HG03469 (cell line): ENCODE results near the gene ARHGAP45.
A peak's percentile ranks its signal among the peaks of the same experiment; 100 is the strongest.

Source experiments
- ATAC-seq: cut with Tn5 transposase; IDR thresholded peaks from one replicate; pipeline ENCODE4 v1.9.1; 2021; ENCODE audit warnings: mild to moderate bottlenecking, moderate library complexity, moderate number of reproducible peaks; ENCODE audit not compliant: unreplicated experiment

ARHGAP45 gene

DNA sequence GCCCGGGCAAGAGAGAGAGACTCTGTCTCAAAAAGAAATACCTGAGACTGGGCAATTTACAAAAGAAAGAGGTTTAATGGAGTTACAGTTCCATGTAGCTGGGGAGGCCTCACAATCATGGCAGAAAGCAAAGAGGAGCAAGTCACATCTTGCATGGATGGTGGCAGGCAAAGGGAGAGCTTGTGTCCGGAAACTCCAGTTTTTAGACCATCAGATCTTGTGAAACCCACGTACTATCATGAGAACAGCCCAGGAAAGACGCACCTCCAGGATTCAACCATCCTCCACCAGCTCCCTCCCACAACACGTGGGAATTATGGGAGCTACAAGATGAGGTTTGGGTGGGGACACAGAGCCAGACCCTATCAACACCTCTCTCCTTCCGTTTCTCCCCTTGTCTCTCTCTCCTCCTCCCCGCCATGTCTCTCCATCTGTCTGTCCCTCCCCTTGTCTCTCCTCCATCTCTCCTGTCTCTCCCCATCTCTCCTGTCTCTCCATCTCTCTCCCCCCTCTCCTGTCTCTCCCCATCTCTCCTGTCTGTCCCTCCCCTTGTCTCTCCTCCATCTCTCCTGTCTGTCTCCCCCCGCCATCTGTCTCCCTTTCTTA is 18.2 kb downstream of the ARHGAP45 start:
- no peak for ATAC-seq

DNA sequence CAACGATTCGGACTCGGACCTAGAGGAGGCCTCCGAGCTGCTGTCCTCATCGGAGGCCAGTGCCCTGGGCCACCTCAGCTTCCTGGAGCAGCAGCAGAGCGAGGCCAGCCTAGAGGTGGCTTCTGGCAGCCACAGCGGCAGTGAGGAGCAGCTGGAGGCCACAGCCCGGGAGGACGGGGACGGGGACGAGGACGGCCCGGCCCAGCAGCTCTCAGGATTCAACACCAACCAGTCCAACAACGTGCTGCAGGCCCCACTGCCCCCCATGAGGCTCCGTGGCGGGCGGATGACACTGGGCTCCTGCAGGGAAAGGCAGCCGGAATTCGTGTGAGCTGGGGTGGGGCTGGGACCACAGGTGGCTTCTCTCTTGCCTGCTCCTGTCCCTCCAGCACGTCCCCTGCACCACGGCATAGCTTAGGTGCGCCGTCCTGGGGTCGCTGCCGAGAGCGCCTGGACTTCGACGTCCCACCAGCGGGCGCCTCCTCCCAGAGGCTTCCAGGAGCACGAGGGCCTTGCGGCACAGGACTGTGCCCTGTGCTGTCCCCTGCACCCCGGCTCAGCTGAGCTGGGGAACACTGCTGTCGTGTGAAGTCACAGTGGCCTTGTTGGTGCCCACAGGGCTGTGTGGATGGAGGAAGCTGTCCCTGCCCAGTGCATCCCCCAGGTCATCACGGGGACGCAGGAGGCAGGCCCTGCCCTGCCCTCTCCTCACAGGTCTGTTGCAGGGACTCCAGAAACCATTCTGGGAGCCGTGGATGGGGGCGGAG is 18.9 kb downstream of the ARHGAP45 start:
- no peak for ATAC-seq

DNA sequence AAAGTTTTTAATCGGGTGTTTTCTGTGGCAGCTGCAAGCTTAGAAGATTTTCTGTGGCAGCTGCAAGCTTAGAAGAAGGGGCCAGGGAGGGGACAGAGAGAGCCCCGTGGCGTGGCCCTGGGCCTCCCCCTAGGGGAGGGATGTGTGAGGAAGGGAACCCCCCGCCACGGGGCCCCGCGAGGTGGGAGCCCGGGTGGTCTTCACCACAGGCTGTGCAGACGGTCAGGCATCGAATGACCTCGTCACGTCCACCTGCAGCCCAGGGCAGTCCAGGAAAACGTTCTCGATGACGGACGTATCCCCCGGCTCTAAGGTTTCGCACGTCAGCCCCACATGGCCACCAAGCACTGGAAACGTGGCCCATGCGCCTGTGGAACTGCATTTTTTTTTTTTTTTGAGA is 19.6 kb downstream of the ARHGAP45 start:
- ATAC-seq = no peak

DNA sequence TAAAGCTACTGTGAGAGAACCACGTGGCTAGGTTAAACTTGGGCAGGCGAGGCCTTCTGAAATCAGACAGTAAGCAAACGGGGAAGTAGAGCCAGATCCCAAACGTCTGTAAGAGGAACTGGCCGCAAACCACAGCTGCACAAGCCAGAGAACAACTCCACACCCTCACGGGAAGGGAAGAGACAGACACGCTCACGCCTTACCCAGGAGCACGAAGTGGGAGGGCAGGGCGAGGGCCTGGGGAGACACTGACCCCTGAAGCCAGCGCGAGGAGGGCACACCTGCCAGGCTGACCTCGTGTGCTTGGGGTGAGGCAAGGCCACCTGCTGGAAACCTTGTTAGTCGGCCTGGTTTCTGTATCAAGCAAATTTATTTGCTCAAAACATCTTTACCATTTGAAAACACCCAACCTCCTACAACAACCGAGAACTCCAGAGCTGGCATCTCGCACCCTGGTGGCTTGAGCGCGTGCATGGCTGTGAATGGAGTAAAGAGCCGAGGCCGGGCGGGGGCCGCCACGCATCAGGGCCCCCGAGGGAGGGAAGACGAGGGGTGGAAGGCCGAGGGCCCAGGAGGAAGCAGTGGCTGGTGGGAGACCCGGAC is 20.9 kb downstream of the ARHGAP45 start:
- no peak for ATAC-seq

DNA sequence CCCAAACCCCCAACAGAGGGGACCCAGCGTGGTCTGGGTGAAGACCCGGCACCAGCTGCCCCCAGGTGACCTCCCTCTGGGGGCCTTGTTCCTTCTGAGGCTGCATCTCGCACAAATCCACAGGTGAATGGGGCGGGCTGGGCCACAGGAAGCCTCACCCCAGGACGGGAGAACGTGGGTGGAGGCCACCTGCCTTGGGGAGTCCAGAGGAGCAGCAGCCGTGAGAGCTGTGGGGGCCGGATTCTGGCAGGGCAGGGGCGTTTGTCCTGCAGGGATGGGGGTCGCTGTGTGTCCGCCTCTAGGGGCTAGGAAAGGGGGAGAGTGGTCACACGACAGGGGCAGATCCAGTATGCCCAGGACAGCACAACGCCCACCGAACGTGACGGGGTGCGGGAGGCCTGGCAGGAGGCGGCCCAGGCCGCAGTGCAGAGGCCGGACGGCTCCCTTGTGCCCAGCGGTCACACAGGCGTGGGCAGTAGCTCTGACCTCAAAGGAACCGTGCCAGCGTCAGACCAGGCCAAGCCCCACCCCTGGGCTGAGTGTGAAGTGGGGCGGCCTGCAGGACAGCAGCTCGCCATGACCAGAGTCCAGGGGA is 21.5 kb downstream of the ARHGAP45 start:
- ATAC-seq = no peak

DNA sequence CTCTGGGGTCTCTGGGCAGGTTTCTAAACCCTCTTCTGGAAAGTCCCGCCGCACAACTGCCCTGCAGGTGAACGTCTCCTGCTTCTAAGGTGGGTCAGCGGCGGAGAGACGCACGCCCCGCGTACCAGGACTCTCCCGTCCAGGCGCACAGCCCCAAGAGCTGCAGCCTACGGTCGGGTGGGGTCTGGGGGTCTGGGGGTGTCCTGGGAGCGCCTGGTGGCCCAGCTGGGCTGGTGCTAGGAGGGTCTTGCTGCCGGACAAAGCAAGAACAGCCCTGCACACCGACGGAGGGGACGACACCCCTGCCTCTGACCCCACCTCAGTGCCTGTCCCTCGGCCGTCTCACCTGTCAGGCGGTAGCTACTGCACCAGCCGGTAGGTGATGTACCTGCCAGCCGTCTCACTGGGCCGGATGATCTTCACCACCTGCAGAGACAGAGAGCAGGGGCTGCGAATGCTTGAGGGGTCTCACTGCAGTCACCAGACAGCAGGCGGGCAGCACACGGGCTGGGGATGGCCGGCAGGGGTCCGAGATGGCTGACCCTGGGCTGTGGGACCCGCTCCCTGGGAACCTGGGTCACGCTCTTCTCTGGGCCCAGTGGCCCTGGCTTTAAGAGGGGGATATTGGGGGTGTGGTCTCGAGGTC is 22.3 kb downstream of the ARHGAP45 start:
- ATAC-seq = no peak

DNA sequence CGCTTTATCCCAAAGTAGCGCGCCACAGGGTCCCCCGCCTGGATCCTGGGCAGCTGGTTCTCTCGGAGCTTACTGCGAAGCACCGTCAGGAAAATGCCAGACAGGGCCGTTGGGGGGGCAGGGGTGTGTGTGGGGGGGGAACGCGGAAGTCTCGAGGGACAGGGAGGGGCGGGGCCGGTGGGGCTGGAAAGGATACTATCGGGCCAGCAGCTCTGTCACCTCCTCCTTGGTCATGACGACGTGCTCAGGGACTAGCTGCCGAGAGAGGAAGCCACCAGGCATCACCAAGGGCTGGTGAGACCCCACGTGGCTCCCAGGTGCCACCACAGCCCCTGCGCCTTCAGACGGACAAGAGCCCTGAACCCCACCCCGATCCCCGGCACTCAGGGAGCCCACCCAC is 22.9 kb downstream of the ARHGAP45 start:
- ATAC-seq = no peak

DNA sequence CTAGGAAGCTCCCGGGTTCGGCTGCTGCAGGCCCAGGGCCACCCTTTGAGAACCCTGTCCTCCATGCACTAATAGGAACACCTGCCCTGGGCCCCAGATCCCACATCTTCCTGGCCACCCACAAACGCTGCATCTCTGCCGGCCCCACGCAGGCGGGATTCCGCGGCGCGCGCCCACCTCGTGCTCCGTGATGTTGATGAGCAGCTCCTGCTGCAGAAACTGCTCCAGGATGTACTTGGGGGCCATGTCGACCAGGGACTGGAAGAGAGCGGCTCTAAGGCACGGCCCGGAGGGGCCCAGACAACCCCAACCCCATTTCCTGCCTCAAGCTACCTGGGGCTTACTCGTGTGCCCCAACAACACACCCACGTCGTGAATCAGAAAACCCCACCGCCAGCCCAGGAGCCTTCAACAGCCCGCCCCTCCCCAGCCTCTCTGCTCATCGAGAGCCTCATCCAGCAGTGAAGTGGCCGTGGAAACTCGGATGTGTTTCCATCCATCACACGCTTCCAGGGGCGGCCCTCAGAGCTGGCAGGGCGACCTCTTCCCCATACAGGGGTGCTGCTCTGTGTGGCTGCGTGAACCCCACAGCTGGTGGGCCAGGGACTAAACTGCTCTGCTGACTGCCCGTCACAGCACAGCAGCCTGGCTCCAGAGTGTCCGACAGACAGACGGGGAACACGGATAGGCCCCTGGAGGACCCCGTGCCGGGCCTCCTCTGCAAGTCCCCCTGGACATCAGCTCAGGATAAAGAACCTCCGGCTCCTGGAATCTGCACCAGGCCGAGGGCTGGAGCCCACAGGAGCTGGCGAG is 24.0 kb downstream of the ARHGAP45 start:
- no peak for ATAC-seq

DNA sequence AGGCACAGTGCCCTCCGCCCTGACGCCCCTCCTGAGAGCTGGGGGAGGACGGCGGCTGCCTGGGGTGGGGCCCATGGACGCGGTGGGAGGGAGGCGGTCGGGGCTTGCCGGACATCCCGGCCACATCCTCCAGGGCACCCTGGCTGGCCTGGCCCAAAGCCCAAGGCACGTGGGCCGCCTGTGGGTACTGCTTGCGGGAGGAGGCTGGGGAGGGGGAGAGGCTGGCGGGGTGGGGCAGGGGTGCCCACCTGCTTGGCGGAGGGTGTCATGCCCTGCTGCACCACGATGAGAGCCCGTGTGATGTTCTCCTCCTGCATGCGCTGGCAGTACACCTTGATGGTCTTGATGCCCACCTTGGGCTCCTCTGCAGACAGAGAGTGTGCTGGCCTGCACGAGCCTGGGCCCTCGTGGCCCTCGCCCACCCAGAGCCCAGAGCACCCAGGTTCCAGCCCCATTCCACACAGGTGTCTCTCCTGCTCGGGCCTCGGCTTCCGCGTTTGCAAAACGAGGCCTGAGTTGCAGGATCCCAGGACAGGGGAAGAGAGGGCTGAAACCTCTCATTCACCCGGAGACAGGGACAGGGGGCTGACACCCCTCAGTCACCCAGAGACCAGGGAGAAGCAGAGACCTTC is 24.7 kb downstream of the ARHGAP45 start:
- no peak for ATAC-seq

DNA sequence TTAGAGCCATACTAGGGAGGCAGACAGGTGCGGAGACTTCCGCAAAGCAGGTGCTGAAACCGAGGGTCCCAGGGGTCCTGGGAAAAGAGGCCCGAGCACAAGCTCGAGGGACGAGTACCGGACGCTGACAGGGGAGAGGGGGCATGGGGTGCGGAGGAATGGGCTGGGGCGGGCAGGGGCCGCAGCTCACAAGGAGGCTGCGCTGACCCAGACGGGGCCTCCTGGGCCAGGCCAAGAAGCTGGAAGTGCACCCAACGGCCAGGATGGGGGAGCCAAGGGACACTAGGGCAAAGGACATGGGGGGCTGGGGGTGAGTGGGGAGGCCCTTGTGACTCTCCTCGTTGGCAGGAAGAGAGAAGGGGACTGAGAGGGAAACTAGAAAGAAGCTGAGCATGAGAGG is 26.4 kb downstream of the ARHGAP45 start:
- ATAC-seq = no peak

DNA sequence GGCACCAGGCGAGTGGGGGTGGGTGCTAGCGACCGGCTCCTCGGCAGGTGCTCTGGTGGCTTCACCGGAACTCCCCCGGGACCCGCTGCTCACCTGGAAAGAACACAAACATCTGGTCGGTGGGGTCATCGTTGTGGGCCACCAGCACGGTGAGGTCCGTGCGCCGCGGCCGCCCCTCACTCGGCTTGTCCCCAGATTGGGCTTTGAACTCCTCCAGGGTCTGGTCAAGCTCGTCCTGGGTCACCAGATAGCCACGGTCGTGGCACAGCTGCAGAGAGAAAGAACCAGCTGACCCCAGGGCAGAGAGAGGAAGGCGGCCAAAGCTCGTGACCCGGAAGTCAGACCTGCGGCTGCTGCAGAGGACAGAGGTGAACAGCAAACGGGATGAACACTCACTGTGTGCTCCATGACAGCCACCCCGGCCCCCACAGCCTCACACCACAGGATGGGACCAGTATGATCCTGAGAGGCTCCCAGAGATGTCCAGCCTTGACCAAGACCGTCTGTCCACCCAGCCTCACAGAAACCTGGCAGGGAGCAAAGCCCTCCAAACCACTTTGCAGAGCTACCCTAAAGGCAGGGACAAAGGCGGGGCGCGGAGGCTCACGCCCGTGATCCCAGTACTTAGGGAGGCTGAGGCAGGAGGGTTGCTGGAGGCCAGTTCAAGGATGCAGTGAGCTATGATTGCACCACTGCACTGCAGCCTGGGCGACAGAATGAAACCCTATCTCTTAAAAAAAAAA is 27.0 kb downstream of the ARHGAP45 start:
- no peak for ATAC-seq

DNA sequence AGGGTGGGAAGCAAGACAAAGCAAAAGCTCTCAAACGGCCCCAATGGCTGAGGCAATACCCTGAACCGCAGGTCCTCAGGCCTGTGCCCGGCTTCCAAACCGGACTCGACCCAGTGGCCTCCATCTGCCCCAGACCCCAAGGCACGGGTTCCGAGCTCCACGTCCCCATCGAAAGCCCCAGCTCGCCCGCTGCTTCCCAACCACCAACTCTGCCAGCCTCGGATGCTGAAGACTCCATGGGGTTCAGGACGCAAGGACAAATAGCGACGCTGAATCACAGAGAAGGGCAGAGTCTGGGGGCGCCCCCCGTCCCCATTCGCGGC is 27.6 kb downstream of the ARHGAP45 start:
- ATAC-seq = no peak

DNA sequence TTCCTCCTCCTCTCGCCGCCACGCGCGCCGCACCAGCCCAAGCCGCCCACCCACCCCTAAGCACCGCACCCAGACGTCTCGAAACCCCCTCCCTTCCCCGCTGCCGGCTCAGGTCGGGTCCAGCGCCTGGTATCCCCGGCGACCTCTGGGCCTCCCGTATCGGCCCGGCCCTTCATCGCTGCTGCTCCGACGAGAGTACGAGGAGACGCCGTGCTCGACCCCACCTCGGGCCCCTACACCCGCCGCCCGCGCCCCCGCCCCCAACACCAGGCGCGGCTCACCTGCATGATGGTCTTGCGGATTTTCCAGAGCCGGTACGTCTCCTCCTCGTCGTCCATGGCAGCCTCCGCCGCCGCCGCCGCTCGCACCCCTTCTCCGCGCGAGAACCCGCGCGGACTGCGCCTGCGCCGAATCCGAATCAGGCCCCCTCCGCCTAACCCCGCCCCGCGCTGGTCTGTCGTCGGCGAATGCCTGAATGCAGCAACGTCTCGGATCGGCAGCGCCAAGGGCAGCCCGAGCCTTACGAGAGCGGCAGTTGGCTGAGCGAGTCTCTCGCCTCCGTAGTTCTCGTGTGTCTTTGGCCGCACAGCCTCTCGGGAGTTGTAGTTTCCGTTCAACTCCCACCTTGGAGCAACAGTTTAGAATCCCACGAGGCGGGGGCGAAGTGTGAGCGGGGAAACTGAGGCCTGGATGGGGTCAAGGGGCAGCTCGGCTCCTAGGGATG is 28.2 kb downstream of the ARHGAP45 start, which contains the start of gene POLR2E:
TSS of gene POLR2E (minus strand) at position 398 of the 724 bp plus-strand sequence. CDS start at position 338, 60 bp downstream.
- ATAC-seq = peak; percentile 72

DNA sequence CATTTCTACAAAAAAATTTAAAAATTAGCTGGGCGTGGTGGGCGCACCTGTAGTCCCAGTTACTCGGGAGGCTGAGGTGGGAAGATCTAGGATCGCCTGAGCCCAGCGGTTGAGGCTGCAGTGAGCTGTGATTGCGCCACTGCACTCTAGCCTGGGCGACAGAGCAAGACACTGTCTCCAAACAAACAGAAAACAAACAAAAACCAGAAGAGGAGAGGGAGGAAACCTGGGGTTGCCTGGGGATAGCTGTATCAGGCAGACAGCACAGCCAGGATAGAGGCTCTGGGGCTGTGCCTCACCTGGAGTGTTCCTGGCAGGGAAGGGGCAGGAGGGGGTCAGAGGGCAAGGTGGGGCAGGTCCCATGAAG is 30.8 kb downstream of the ARHGAP45 start:
- ATAC-seq = no peak

DNA sequence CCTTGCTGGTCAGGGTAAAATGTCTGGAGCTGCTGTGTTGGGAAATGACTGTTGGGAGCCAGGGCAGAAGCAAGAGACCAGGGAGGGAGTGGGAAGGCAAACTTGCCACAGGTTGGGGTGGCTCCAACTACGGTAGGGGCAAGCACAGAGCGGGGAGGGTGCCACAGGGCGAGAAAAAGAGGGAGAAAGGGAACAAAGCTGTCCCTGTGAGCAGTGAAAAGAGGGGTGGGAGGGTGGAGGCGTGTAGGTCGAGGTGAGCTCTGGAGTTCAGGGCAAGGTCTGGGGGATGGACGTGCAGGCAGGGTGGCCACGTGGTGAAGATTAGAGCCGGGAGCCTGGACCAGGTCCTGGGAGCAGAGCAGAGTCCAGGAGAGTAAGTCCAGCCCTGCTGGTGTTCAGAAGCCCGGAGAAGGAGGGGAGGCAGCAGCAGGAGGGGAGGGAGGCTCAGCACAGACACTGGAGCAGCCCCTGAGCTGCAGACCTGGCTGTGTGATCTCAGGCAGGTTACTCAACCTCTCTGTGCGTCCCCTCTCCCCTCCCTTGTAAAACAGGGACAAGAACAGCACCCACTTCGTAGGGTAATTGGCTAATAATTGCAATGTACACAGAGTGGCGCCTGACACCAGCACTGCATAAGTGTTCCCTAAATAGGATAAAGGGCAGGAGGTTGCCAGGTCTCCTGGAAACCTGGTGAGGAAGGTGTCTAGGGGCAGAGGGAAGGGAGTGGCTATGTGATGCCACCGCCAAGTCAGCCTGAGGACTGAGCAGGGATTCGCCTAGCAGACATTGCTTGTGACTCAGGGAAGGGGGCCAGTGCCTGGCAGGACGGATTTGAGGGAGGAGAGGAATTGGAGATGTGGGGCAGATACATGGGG is 31.4 kb downstream of the ARHGAP45 start:
- no peak for ATAC-seq

DNA sequence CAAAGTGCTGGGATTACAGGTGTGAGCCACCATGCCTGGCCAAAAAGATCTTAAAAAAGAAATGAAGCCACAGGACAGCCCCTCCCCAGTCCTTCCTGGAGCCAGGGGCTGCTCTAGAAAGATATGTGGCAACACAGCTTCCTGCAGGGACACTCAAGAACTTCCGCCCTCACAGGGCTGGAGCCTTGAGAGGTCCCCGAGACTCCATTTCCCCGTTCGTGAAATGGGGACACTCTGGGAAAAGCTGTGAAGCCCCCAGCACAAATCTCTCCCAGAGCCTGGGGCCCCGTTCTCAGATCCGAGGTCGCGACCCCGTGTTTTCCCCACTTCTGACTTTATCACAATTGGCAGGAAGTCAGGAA is 34.4 kb downstream of the ARHGAP45 start:
- no peak for ATAC-seq

DNA sequence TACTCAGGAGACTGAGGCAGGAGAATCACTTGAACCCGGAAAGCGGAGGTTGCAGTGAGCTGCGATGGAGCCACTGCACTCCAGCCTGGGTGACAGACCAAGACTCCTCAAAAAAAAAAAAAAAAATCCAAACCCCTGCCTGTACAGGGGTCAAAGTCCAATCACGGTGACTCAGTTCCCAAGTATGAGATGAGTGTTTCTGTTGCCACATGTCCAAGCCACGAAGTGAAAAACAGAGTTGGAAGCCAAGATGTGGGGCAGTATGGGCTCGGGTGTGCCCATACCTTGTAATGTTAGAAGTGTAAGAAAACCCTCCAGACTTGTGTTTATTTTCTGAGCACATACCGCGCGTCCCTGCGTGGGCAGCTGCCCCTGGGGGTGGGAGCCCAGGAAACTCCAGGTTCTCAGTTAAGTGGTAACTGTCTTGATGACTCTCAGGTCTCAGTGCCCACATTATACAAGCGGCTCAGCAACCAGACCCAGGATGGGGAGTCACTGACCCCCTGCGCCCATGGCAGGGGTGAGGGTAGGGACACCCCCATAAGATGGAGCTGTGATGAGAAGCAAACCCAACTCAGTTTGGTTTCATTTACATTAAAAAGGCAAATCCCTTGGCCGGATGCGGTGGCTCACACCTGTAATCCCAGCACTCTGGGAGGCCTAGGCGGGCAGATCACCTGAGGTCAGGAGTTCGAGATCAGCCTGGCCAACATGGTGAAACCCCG is 35.6 kb downstream of the ARHGAP45 start:
- ATAC-seq = no peak
